Naive B cell (primary cell): Measurements from ENCODE around the gene CEP85L. TPM values are rescaled to one million over a fixed set of nuclear protein-coding genes. Genes with fewer than 3 reads are reported as not detected.

Experiments used
- ATAC-seq, 2 donors: fragments of 150-1000 bp; cut with Tn5 transposase; 2 replicates each; pipeline ENCODE4 v1.10.0; 2021; ENCODE audit warnings: low read depth in 2 of 2, mild to moderate bottlenecking in 2 of 2, moderate library complexity in 2 of 2
- DNase-seq: peaks from one replicate; pipeline ENCODE4 v3.0.0; 2022
- H3K27ac Mint-ChIP-seq, 6 donors: one replicate each; pipeline ENCODE4 v1.8.0; 2020 to 2022; ENCODE audit warnings: mild to moderate bottlenecking in 6 of 6, mixed read lengths in 6 of 6, moderate library complexity in 5 of 6, inconsistent platforms in 2 of 6
- H3K27me3 Mint-ChIP-seq, 3 donors: one replicate each; pipeline ENCODE4 v1.8.0; 2021 to 2022; ENCODE audit warnings: mixed read lengths in 3 of 3, mild to moderate bottlenecking in 1 of 3
- H3K36me3 Mint-ChIP-seq, 2 donors: one replicate each; pipeline ENCODE4 v1.8.0; 2020 to 2022; ENCODE audit warnings: mixed read lengths in 2 of 2, inconsistent platforms in 1 of 2, mild to moderate bottlenecking in 1 of 2
- H3K4me1 Mint-ChIP-seq, 3 donors: one replicate each; pipeline ENCODE4 v1.8.0; 2020 to 2022; ENCODE audit warnings: mixed read lengths in 3 of 3, inconsistent platforms in 1 of 3, mild to moderate bottlenecking in 1 of 3, moderate library complexity in 1 of 3
- H3K4me3 Mint-ChIP-seq, 8 donors: one replicate each; pipeline ENCODE4 v1.8.0; 2020 to 2022; ENCODE audit warnings: mild to moderate bottlenecking in 8 of 8, mixed read lengths in 8 of 8, moderate library complexity in 8 of 8, inconsistent platforms in 2 of 8
- H3K9me3 Mint-ChIP-seq, 7 donors: one replicate each; pipeline ENCODE4 v1.8.0; 2020 to 2022; ENCODE audit warnings: mixed read lengths in 7 of 7, mild to moderate bottlenecking in 5 of 7, inconsistent platforms in 2 of 7, moderate library complexity in 1 of 7
- polyA plus RNA-seq, 6 donors: library from polyadenylated mRNA; unstranded; fragments of 300-500 nt; fragmentation: Illumina TruSeq; gene quantifications; one replicate each; pipeline ENCODE4 v1.2.3, GENCODE V29; 2021; ENCODE audit warnings: low read depth in 6 of 6

CEP85L gene
- polyA plus RNA-seq, 6 donors from 2014 or later = 19.6 to 31.0 (median 25.0) TPM

DNA sequence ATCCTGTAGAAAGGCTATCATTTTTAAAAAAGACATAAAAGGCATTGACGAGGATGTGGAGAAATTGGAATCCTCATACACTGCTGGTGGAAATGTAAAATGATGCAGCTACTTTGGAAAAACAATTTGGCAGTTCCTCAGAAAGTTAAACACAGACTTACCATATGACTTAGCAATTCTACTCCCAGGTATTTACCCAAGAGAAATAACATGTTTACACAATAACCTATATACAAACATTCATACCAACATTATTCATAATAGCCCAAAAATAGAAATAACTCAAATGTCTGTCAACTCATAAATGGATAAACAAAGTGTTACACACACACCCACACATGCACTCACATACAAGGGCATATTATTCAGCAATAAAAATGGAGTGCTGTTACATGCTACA, 23.4 kb upstream of the CEP85L start:
- H3K9me3 Mint-ChIP-seq = no peaks in the 10 kb centered on the region
- DNase-seq (no peak), ATAC-seq (no peak)
- peaks cover 13 to 60% (median 41%) of the 10 kb centered on the region in 3 donors for H3K4me1 Mint-ChIP-seq
- H3K36me3 Mint-ChIP-seq = peaks cover 0 to 4% of the 10 kb centered on the region in 2 donors
- H3K27me3 Mint-ChIP-seq = no peaks in the 10 kb centered on the region
- no peak overlapping the region for H3K27ac Mint-ChIP-seq
- H3K4me3 Mint-ChIP-seq = no peak overlapping the region

DNA sequence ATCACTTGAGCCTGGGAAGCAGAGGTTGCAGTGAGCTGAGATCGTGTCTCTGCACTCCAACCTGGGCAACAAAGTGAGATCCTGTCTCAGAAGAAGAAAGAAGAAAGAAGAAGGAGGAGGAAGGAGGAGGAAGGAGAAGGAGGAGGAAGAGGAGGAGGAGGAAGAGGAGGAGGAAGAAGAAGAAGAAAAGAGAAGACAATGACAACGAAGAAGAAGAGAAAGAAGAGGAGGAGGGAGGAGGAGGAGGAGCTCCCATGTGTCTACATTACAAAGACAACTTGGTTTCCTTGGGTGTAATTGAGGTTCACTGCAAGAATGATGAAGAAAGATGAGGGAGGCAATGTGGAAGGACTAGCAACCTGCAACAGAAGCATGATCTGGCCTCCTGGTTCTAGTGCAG, 21.3 kb upstream of the CEP85L start:
- Mint-ChIP-seq H3K27me3 (no peaks in the 10 kb centered on the region), H3K27ac (peak overlapping the region in 3 of 6 donors; percentile 60 to 76 (median 76)), H3K4me1 (peaks cover 14 to 54% (median 50%) of the 10 kb centered on the region in 3 donors), H3K4me3 (peak overlapping the region in 1 of 8 donors; percentile 79), H3K36me3 (peaks cover 0 to 4% of the 10 kb centered on the region in 2 donors), H3K9me3 (no peaks in the 10 kb centered on the region)
- DNase-seq = no peak
- no peak for ATAC-seq

DNA sequence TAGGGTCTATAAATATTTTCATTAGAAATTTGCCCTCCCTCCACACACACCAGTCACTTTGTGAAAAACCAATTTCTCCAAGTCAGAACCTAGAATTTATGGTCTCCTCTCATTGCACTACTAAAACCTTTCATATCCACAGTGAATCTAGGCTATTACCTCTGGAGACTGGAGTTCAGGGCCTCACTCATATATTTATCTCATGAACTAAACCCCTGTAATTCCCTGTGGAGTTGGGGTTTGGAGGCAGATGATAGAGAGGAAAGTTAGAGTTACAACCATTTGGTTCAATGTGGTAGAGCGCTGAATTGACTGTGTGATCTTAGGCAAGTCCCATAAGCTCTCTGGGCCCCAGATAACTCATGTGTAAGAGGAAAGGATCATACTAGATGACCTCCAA, 18.2 kb upstream of the CEP85L start:
- Mint-ChIP-seq H3K4me1 (peaks cover 32 to 69% (median 52%) of the 10 kb centered on the region in 3 donors), H3K36me3 (no peaks in the 10 kb centered on the region), H3K27ac (peak overlapping the region in 1 of 6 donors; percentile 62), H3K9me3 (no peaks in the 10 kb centered on the region), H3K27me3 (no peaks in the 10 kb centered on the region), H3K4me3 (no peak overlapping the region)
- no peak for ATAC-seq
- no peak for DNase-seq

DNA sequence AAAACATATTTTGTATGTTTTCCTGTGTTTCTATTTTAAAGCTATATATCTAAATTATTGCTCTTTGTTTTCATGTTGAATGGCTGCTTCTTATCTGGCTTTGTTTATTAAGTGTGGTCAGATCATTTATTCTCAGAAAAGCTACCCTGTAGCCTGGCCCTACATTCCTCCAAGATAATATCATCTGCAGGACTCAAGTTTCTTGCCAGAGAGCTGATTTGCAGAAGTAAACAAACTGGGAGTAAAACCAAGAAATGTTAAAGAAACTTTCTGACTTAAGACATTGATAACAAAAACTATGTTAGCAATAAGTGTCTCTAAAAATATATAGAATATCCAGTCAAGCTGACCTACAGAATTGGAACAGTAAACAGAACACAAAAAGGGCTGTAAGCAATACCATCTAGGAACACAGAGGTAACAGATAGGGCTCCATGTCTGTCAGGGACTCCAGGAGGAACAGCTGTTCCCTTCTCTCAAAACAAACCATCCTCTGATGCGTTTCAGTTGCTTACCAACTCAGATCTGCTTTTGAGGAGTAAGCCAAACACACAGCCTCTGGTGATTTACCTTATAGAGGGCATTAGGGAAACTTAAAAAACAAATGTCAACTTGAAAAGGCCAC, 17.5 kb upstream of the CEP85L start:
- no peaks in the 10 kb centered on the region for H3K9me3 Mint-ChIP-seq
- no peaks in the 10 kb centered on the region for H3K36me3 Mint-ChIP-seq
- DNase-seq (no peak), ATAC-seq (no peak)
- peak overlapping the region in 1 of 6 donors; percentile 67 for H3K27ac Mint-ChIP-seq
- H3K4me3 Mint-ChIP-seq = no peak overlapping the region
- H3K27me3 Mint-ChIP-seq = no peaks in the 10 kb centered on the region
- H3K4me1 Mint-ChIP-seq = peaks cover 37 to 74% (median 59%) of the 10 kb centered on the region in 3 donors

DNA sequence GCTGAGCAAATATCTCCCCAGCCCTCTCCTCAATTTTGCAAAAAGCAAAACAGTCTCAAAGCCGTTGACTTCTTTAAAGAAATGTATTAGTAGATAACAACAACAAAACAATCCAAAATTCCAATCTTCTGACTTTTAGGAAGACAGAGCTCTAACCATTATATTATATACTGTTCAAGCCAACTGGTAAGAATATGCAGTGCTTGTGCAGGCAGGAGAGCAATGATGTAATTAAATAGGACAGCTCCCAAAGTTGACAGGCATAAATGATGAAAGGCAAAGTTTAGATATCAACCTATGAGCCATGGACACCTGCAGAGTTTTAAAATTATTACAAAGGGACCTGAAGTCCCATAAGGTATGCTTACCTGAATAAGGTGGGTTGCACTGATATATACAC, 16.6 kb upstream of the CEP85L start:
- peaks cover 37 to 68% (median 52%) of the 10 kb centered on the region in 3 donors for H3K4me1 Mint-ChIP-seq

DNA sequence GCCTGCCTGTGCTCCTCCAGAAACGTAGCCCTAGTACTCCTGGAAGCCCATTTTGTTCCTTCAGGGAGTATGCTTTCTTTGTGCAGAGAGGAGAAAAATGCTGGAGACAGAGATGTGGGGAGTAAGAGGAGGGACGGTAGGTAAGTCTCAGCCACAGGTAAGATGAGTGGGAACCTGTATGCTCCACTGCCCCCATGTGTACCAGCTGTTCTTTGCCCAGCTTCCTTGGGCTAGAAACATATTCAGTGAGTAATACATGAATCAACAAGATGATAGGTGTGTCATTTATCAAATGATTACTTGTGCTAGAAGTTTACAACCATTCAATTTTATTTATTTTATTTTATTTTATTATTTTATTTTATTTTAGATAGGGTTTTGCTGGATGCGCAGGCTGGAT, 13.6 kb upstream of the CEP85L start:
- Mint-ChIP-seq H3K27me3 (no peaks in the 10 kb centered on the region), H3K27ac (peak overlapping the region in 2 of 6 donors; percentile 16 to 93), H3K36me3 (peaks cover 0 to 14% of the 10 kb centered on the region in 2 donors), H3K9me3 (no peaks in the 10 kb centered on the region), H3K4me3 (peak overlapping the region in 7 of 8 donors; percentile 30 to 89 (median 81)), H3K4me1 (peaks cover 36 to 53% (median 39%) of the 10 kb centered on the region in 3 donors)
- ATAC-seq = peak; percentile 45 to 52
- no peak for DNase-seq

More for the DNA sequence above, 16.6 kb upstream of the CEP85L start:
- DNase-seq (no peak), ATAC-seq (no peak)
- Mint-ChIP-seq H3K36me3 (no peaks in the 10 kb centered on the region), H3K27me3 (no peaks in the 10 kb centered on the region), H3K4me3 (no peak overlapping the region), H3K9me3 (no peaks in the 10 kb centered on the region), H3K27ac (no peak overlapping the region)

DNA sequence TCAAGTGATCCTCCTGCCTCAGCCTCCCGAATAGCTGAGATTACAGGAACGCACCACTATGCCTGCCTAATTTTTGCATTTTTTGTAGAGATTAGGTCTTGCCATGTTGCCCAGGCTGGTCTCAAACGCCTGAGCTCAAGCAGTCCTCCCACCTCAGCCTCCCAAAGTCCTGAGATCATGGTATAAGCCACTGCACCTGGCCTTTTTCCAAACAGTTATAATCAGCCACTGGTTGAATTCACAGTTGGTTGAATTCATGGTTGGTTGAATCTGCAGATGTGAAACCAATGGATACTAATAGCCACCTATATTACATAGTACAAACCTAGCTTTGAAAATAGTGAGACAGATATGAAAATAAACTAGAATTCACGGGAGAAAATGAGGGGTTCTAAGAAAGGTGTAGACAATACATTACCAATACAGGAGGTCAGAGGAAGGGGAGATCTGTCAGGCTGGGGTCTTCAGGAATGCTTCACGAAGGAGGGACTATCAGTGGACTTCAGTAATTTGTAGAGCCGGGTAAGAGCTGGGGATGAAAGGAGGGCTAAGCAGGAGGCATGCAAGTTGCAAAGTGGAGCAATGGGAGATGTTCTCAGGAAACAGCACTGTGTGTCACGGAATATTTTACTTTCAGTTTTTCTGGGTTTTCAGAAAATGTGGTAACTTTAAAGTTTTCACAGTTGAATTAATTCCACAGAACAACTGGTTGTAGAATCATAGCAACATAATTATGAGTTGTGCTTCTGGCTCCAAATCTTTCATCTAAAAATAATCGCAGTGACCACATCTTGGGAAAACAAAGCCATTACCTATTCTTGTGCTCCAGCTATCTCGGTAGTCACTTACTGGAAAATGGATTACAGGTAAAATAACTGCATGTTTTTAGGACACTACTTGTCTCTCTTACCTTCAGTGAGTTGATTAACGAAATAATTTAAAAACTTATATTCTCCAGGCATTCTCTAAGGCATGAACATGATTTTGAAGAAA, 12.9 kb upstream of the CEP85L start:
- no peaks in the 10 kb centered on the region for H3K27me3 Mint-ChIP-seq
- H3K4me1 Mint-ChIP-seq = peaks cover 31 to 48% (median 32%) of the 10 kb centered on the region in 3 donors
- no peaks in the 10 kb centered on the region for H3K9me3 Mint-ChIP-seq
- peak overlapping the region in 5 of 6 donors; percentile 17 to 93 (median 73) for H3K27ac Mint-ChIP-seq
- ATAC-seq (peak in 1 of 2 donors; percentile 7), DNase-seq (no peak)
- H3K4me3 Mint-ChIP-seq = peak overlapping the region; percentile 14 to 89 (median 74)
- peaks cover 0 to 14% of the 10 kb centered on the region in 2 donors for H3K36me3 Mint-ChIP-seq

DNA sequence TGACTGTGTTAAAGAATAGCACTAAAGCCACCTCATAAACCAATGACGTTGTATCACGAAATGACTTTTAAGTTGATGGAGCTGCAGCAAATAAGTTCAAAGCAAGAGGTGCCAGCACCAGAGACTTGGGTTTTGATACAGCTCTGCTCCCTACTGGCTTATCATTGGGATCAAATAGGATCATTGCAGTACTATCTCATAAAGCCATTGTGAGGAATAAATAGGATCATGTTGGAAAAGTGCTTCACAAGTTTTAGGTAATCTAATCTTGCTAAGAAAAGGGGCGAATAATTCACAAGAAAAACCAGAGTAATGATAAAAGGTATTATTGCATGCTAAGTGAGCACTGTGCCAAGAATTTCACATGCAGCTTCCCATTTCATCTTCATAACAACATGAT, 10.4 kb upstream of the CEP85L start:
- Mint-ChIP-seq H3K27me3 (no peaks in the 10 kb centered on the region), H3K27ac (peak overlapping the region in 1 of 6 donors; percentile 84), H3K9me3 (no peaks in the 10 kb centered on the region), H3K4me3 (no peak overlapping the region), H3K4me1 (peaks cover 24 to 39% (median 25%) of the 10 kb centered on the region in 3 donors), H3K36me3 (peaks cover 0 to 14% of the 10 kb centered on the region in 2 donors)
- ATAC-seq (no peak), DNase-seq (no peak)

DNA sequence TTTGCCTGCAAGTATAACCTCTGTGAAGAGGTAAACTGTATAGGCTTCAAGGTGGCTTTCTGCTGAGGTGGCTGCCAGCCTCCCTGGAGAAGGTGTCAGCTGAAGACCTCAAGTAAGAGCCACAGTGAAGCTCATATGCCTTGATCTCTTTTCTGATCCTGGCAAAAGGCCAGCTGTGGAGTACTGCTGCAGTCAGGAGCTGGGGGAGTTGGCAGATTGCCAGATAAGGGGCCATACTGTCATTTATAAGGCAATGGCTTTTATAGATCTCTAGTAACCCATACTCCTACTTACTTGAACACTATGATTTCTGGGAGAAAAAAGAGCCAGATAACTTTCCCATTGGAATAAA, 8.8 kb upstream of the CEP85L start:
- H3K36me3 Mint-ChIP-seq = peaks cover 0 to 14% of the 10 kb centered on the region in 2 donors
- ATAC-seq (no peak), DNase-seq (no peak)
- H3K4me3 Mint-ChIP-seq = no peak overlapping the region
- H3K27ac Mint-ChIP-seq = peak overlapping the region in 2 of 6 donors; percentile 49 to 90
- H3K27me3 Mint-ChIP-seq = no peaks in the 10 kb centered on the region
- H3K4me1 Mint-ChIP-seq = peaks cover 14 to 33% (median 17%) of the 10 kb centered on the region in 3 donors
- H3K9me3 Mint-ChIP-seq = no peaks in the 10 kb centered on the region

DNA sequence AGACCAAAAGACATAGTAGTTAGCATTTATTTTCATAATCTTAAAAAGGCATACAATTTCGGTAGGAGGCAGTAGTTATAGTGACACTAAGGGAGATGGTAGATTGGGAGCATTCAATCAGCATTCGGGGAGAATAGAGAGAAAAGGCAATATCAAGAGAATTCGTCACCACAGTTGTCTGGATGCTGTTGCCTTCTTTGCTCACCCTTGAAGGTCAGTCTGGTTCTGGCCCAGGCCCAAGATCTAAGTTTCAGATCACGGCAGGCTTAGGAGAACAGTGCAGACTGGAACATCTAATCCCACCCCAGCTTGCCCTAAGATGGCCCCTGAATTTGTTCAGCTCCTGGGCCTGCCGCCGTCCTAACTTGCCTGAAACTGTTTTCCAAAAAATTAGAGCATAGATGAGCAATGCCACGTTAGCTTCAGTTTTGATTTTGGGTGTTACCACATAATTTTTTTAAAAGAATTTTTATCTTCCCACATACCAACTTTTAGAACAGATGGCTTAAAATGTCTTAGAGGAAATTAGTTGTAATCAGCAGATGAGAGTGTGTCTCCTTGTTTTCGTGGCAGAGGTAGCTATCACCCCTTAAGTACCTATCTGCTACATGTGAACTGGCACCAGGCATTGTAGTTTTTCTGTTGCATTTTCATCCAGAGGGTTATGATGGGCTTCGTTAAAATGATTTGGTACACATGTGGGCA, 8.3 kb upstream of the CEP85L start:
- H3K36me3 Mint-ChIP-seq = peaks cover 0 to 14% of the 10 kb centered on the region in 2 donors
- ATAC-seq (no peak), DNase-seq (no peak)
- no peaks in the 10 kb centered on the region for H3K27me3 Mint-ChIP-seq
- peak overlapping the region in 2 of 6 donors; percentile 49 to 90 for H3K27ac Mint-ChIP-seq
- peaks cover 8 to 29% (median 14%) of the 10 kb centered on the region in 3 donors for H3K4me1 Mint-ChIP-seq
- H3K4me3 Mint-ChIP-seq = no peak overlapping the region
- H3K9me3 Mint-ChIP-seq = no peaks in the 10 kb centered on the region

DNA sequence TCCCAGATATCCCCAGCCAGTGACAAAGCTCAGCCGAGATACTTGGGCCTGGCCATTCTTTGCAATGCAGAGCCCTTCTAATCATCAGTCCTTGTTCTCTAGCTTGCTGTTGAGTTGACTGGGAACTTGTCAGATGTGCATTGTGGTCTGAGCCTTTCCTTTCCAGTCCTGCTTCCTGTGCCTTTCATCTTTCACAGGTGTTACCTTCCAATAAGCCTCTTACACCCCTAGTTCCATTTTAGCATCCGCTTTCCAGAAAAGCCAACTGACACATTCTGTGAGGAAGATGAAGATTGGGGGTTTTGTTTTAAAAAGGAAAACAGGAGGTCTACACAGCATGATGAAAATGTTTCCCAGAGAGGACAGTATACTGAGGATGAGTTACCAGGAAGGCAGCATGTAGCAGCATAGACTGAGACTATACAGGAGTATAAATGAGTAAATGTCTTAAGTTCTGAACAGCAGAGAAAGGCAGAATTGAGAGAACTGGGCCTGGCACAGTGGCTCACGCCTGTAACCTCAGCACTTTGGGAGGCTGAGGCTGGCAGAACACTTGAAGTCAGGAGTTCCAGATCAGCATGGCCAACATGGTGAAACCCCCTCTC, 5.6 kb upstream of the CEP85L start:
- ATAC-seq = no peak

DNA sequence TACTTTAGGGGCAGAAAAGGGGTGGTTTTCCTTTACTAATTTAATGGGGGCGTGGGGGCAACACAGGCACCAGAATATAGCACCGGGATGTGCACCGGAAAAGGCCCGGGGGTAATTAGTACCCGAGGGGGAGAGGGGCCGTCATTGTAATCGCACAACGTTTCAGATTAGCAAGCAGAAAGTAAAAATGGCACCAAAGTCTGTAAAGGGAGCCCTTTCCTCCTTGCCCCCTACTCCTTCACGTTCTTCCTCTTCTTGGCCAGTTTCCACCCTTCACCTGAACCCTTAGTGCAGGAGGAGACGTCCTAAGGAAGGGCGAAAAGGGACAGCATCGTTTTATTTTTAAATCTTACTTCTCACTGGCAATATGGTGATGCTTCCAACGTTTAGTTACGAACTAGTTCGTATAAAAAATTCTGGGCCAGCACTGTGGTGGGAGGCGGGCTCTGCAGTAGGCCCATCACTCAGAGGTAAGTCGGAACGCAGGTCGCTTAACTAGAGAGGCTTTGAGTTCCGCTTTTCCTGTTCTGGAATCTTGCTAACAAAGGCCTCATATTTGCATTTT, 742 bp upstream of the CEP85L start:
- Mint-ChIP-seq H3K27ac (peak overlapping the region; percentile 89 to 98 (median 94)), H3K4me3 (peak overlapping the region; percentile 87 to 98 (median 93)), H3K36me3 (no peaks in the 10 kb centered on the region), H3K27me3 (no peaks in the 10 kb centered on the region), H3K9me3 (no peaks in the 10 kb centered on the region), H3K4me1 (peaks cover 15 to 29% (median 20%) of the 10 kb centered on the region in 3 donors)
- no peak for DNase-seq
- ATAC-seq = no peak

More for the DNA sequence above, 5.6 kb upstream of the CEP85L start:
- Mint-ChIP-seq H3K4me1 (peaks cover 5 to 25% (median 11%) of the 10 kb centered on the region in 3 donors), H3K4me3 (no peak overlapping the region), H3K27ac (peak overlapping the region in 3 of 6 donors; percentile 22 to 39 (median 39)), H3K9me3 (no peaks in the 10 kb centered on the region), H3K27me3 (no peaks in the 10 kb centered on the region), H3K36me3 (peaks cover 0 to 7% of the 10 kb centered on the region in 2 donors)
- DNase-seq = no peak
